Liver (tissue), 3 donors: ENCODE data around the gene ATXN1.

Experiments used
- GABPA ChIP-seq, 2 donors: IDR thresholded peaks in 1 of 2; conservative IDR thresholded peaks in 1 of 2; 2 replicates each; pipeline ENCODE4 v1.6.1; 2016; ENCODE audit warnings: antibody characterized with exemption in 2 of 2, mild to moderate bottlenecking in 1 of 2, moderate library complexity in 1 of 2
- NR2F2 ChIP-seq: IDR thresholded peaks from 2 replicates; pipeline ENCODE4 v1.6.1; 2016; ENCODE audit warnings: antibody characterized with exemption
- RAD21 ChIP-seq, 2 donors: IDR thresholded peaks; 2 replicates each; pipeline ENCODE4 v1.6.1; 2016; ENCODE audit warnings: antibody characterized with exemption in 2 of 2, mild to moderate bottlenecking in 2 of 2
- RXRA ChIP-seq, 2 donors: IDR thresholded peaks; 2 replicates each; pipeline ENCODE4 v1.6.1; 2017 to 2018; ENCODE audit warnings: antibody characterized with exemption in 2 of 2, mild to moderate bottlenecking in 1 of 2
- TAF1 ChIP-seq: conservative IDR thresholded peaks from 2 replicates; pipeline ENCODE4 v1.6.1; 2016; ENCODE audit warnings: antibody characterized with exemption, mild to moderate bottlenecking
- TF ChIP-seq, protein P1 (sequence below): fragments of 150-350 bp; IDR thresholded peaks from 2 replicates; pipeline ENCODE4 v1.5.1; 2017; ENCODE audit warnings: improper control_type of control experiment, low read depth, low read length; ENCODE audit not compliant: missing input control
- TF ChIP-seq, protein P2 (sequence below): IDR thresholded peaks from 2 replicates; pipeline ENCODE4 v1.6.1; 2016; ENCODE audit warnings: antibody characterized with exemption, mild to moderate bottlenecking
- TF ChIP-seq, protein P3 (sequence below): IDR thresholded peaks from 2 replicates; pipeline ENCODE4 v1.6.1; 2016; ENCODE audit warnings: antibody characterized with exemption
- donor health status: healthy.
- donor health status: healthy.

DNA sequence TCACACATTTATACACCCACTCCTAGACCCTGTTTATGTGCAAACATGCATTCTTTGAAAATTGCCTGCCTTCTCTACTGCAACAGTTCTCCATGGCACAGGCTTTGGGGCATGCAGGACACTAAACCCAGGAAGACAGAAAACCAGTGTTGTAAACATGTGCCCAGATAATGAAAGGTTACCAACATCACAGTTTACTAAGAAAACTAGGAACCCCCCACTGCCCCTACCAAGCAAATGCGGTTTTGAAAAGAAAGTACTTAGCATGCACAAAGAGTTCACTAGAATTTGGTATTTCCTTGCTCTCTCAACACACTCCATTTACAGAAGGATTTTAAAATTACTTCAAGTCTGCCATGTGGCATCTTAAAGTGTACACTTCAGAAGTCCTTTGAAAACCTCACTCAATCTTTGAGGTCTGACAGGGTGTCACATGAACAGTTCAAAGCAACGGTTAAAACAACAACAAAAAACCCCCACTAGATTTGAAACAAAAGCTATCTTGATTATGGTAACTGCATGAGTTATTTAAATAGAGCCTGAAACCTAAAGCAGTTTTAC, 277.9 kb downstream of the ATXN1 start:
- TF ChIP-seq, protein P1, sequence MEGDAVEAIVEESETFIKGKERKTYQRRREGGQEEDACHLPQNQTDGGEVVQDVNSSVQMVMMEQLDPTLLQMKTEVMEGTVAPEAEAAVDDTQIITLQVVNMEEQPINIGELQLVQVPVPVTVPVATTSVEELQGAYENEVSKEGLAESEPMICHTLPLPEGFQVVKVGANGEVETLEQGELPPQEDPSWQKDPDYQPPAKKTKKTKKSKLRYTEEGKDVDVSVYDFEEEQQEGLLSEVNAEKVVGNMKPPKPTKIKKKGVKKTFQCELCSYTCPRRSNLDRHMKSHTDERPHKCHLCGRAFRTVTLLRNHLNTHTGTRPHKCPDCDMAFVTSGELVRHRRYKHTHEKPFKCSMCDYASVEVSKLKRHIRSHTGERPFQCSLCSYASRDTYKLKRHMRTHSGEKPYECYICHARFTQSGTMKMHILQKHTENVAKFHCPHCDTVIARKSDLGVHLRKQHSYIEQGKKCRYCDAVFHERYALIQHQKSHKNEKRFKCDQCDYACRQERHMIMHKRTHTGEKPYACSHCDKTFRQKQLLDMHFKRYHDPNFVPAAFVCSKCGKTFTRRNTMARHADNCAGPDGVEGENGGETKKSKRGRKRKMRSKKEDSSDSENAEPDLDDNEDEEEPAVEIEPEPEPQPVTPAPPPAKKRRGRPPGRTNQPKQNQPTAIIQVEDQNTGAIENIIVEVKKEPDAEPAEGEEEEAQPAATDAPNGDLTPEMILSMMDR, result no peak
- TF ChIP-seq, protein P2, sequence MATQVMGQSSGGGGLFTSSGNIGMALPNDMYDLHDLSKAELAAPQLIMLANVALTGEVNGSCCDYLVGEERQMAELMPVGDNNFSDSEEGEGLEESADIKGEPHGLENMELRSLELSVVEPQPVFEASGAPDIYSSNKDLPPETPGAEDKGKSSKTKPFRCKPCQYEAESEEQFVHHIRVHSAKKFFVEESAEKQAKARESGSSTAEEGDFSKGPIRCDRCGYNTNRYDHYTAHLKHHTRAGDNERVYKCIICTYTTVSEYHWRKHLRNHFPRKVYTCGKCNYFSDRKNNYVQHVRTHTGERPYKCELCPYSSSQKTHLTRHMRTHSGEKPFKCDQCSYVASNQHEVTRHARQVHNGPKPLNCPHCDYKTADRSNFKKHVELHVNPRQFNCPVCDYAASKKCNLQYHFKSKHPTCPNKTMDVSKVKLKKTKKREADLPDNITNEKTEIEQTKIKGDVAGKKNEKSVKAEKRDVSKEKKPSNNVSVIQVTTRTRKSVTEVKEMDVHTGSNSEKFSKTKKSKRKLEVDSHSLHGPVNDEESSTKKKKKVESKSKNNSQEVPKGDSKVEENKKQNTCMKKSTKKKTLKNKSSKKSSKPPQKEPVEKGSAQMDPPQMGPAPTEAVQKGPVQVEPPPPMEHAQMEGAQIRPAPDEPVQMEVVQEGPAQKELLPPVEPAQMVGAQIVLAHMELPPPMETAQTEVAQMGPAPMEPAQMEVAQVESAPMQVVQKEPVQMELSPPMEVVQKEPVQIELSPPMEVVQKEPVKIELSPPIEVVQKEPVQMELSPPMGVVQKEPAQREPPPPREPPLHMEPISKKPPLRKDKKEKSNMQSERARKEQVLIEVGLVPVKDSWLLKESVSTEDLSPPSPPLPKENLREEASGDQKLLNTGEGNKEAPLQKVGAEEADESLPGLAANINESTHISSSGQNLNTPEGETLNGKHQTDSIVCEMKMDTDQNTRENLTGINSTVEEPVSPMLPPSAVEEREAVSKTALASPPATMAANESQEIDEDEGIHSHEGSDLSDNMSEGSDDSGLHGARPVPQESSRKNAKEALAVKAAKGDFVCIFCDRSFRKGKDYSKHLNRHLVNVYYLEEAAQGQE, result no peak
- TF ChIP-seq RAD21 (IDR thresholded peaks at IDR 0.05) (no peak), NR2F2 (no peak), RXRA (IDR thresholded peaks at IDR 0.05) (no peak), GABPA (IDR thresholded peaks at IDR 0.05 in 1 of 2, conservative IDR thresholded peaks at IDR 0.05 in 1 of 2) (no peak), TAF1 (no peak)
- TF ChIP-seq, protein P3, sequence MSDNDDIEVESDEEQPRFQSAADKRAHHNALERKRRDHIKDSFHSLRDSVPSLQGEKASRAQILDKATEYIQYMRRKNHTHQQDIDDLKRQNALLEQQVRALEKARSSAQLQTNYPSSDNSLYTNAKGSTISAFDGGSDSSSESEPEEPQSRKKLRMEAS, result no peak
